GM19240 (cell line): Measurements from ENCODE around the gene CXCR5.

Source experiments
- DNase-seq: peaks from one replicate; pipeline ENCODE4 v3.0.0; 2011; ENCODE audit warnings: low spot score; ENCODE audit not compliant: insufficient read length

The CXCR5 gene

DNA sequence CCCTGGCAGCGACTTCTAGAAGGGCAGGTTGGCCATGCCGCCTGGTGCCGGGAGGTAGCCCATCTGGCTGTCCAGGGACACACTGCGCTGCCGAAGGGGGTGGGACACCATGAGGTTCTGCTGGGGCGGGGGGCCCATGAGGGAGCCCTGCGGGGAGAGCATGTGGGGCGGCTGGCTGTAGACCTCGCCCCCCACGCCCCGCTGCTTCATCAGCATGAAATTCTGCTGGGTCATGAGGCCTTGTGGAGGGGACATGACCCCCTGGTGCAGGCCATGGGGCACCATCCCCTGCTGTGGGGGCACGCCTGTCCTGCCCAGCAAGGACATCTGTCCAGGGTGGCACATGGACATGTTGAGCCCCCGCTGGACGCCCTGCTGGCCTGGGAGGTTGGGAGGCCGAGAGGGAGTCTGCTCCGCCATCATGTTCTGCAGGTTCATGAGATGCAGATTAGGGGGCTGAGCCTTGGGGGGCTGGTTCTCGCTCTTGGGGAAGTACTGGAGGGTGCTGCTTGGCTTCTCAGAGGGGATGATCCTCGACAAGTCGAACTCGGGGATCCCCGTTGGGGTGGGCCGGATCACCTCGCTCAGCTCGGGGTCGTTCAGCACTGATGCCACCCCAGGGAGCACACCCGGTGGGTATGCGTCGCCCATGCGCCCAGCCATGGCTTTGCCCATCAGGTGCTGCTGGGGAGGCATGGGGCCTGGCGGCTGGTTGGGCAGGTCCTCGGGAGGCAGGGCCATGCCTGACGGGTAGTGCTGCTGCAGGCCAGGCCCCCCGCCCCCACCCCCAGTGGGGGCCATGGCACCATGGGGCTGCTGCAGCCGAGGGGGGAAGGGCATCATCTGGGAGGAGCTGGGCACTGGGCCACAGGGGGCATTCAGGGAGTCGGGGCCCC lies 15.0 kb downstream of the CXCR5 start:
- DNase-seq: no peak

DNA sequence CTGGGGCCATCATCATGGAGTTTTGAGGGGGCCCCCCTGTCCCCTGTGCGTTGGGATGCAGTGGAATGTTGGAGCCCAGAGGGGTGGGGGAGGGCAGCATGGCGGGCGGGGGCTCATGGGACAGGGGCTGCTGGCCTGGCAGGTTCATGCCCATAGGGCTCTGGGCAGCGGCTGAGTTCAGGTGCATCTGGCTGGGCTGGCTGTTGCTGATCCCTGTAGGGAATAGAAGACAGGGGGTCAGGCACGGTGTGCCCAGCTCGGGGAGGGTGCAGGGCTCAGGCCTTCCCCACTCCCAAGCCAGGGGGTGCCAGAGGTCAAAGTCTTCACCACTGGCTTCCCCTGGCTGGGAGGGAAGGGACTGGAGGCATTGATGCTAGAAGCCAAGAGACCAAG lies 15.6 kb downstream of the CXCR5 start:
- DNase-seq: no peak

DNA sequence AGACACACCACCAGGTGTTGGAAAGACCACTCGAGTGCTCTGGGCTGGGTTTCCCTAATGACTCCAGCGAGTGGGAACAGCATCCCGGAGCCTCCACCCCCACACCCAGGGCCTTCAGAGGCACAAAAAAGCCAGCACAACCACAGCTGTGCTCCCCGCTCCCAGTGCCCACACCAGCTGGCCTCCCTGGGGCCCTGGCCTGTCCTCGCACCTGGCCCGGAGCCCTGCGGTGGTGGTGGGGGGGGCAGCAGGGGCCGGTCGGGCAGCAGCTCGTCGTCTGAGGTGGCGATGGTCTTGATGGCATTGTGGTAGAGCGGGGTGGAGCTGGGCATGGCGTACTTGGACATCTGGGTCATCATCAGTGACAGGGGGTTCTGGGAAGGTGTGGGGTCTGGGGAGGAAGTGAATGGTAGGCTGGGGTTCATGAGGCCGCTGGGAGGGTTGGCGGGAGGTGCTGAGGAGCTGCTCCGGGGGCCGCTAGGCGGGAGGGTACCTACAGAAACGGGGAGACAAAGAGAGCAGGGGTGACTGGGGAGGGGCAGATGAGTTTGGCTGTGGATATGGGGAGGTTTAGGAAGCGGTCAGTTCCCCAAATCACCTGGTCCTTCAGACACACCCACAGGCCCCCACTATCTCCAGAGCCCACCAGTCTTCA lies 16.1 kb downstream of the CXCR5 start:
- no peak for DNase-seq

DNA sequence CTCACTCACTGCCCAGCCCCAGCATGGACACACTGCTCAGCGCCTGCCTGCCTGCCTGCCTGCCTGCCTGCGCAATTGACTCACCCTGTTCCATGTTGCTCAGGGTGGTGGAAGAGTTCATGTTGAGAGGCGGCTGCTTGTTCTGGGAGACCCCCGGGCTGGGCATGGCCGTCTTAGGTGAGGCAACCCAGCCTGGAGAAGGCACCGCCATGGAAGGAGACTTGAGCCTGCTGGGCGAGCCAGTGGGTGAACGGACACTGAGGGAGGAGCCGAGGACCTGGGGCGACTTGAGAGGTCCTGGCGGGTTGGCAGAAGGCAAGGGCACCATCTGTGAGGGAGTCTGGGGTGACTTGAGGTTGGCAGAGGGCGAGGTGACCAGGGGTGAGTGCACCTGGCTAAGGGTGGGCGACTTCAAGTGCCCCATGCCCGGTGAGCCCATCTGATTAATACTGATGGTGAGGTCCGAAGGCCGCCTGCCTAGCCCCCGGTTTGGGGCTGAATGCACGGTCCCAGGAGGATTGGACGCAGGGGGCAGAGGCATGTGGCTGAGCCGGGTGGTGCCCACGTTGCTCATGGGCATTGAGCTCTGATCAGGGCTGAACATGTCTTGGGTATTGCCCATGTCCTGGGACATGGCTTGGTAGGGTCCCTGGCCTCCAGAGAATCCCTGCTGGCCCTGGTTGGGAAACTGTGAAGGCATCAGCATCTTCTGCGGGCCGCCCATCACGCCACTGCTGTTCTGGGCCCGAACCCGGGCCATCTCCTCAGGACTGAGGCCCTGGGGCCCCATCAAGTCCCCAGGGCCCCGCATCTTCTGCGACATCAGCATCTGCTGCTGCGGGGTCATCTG lies 17.1 kb downstream of the CXCR5 start:
- DNase-seq: no peak

DNA sequence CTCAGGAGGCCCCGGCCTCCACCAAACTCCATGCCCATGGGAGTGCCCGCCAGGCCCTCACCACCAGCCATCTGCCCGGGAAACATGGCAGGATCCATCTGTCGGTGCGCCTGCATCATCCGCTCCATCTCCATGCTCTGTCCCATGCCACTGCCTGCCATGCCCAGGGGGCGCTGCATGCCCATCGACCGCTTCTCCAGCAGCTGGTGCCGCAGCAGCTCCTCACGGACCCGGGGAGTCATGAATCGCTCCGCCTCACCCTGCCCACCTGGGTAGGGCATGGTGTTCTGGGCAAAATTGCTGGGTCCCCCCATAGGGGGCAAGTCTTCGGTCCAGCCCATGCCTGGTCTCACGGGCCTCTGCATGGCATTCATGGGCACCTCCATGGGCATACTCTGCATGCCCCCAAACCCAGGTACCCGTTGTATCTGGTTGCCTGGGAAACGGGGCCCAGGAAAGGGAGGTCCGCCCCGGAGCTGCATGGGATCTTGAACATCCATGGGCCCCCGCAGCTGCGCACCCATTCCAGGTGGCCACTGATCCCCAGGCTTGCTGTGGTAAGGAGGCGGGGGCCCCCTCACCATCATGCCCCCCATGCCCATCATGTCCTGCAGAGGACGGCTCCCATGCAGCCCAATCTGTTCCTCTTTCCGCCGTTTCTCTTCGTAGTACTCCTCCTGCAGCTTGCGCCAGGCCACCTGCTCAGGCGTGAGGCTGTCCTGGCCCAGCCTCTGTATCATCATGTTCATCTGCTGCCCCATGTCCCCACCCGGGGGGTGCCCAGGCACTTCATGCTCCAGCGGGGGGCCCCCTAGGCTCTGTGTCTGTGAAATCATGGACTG lies 18.0 kb downstream of the CXCR5 start:
- no peak for DNase-seq

DNA sequence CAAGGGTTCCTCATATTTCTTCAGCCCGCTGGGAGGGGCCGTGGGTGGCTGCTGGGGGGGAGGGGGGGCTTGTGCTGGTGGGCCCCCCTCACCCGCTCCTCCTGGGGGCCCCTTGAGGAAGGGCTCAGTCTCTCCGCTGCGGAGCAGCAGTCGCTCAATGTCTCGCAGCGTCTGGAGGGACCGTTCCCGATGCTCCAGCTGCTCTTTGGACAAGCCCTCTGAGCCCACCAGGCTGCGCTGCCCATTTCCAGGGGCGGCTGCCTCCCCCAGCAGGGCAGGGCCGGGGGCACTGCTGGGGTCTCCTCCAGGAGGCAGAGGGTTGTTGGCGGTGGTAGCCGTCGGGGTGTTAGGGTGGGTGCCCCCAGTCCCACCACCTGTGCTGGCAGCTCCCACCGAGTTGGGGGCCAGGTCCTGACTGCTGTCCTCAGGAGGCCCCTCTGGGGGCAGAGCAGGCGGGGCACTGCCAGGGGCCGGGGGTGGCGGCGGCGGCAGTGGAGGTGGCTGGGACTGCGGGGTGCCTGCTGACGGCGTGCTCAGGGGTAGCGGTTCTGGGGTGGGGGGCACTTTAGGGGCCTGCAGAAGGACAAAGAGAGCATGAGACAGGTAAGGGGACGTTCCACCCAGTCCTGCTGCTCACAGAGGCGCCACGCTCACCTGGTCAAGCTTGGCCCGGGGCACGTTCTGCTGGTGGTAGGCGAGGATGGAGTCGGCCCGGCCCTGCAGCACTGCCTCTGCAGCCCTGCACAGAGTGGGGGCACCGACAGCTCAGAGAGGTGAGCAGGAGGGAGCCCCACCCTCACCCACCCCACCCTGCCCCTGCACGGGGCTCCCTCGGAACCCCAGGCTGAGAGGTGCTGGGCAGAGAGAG lies 18.9 kb downstream of the CXCR5 start:
- no peak for DNase-seq

DNA sequence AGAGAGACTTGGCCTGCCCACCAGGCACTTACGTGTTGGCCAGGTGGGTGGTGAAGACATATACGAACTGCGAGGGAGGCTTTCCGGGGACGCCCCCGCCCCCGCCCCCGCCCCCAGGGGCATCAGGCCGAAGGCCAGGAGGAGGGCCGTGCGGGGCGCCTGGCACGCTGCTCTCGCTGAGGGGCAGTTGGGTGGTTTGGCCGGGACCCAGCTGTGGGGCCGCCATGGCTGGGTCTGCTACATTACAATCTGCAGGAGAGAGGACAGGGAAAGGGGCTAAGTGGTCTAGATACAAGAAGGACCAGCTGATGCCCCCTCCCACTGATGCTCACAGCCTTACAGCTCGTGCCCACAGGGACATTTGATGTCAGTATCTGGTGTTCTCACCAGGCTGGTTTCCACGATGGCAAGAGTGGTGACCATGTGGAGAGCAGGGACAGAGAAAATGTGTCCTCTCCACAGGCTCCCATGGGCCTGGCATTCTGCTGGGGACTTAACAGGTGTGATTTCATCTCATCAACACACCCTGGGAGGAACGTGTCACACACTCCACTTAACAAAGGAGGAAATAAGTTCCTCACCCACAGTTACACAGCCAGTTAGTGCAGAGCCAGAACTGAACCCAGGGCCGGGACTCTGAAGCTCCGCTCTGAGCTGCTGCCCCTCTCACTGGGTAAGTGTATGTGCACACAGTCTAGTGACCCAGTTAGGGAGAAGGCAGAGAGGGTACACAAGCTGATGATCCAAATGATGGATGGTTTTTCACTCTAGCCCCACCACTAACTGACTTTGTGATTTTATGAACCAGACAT lies 19.7 kb downstream of the CXCR5 start:
- DNase-seq: no peak

DNA sequence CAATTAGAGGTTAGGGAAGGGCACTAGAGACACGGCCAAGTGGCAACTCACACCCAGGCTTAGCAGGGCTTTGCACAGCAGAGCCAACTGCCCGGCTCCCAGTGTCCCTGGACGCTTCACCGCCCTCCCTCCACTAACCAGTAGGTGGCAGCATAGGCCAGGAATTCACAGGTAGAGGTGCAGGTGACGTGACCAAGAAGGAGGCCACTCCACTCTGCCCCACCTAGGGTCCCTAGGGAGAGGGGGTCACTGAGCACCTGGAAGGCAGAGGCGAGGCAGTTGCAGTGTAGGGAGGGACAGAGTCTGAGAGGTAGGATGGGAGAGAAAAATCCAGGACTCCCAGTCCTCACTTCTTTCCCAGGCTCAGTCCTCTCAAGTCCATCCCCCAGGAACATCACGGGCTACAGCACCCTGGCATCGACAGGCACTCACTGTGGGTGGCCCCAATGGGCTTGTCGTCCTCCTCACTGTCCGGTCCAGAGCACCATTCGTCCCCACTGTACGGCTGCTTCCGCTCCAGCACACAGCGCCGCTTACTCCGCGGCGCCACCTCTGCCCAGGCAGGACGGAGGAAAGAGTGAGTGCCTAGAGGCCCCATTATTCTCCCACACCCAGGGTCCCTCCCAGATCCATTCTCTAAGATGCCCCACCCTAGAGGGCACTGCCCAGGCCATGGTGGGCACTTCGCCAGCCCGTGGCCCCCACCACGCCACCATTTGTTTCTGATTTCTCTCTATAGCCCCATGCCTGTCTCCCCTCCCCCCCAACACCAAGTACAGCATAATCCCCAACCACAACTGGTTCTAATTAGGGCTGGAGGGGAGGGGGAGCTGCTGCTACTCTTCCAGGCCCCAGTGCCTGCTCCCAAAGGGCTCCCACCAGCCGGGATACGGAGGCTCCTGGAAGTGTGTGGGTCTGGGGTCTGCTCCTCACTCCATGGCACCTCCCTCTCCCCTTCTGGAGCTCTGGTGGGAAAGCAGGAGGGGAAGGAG lies 23.7 kb downstream of the CXCR5 start:
- peak; percentile 98 for DNase-seq

DNA sequence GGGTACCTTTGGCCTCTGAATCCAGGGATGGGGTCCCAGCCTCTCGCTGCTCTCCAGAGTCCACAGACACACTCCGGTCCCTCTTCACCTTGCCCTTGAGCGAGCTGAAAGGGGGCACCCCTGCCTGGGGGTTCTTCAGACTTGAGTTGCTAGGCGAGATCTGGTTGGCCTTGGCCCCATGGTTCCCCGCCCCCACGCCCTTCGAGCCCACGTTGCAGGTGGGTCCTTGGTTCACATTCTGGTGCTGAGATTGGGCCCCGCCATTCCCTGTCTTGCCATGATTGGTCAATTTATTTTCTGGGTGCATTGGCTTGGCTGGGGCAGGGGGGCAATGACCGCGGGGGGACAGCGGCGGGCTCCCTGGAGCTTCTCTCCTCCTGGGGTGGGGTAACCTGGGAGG lies 24.6 kb downstream of the CXCR5 start:
- DNase-seq: no peak

DNA sequence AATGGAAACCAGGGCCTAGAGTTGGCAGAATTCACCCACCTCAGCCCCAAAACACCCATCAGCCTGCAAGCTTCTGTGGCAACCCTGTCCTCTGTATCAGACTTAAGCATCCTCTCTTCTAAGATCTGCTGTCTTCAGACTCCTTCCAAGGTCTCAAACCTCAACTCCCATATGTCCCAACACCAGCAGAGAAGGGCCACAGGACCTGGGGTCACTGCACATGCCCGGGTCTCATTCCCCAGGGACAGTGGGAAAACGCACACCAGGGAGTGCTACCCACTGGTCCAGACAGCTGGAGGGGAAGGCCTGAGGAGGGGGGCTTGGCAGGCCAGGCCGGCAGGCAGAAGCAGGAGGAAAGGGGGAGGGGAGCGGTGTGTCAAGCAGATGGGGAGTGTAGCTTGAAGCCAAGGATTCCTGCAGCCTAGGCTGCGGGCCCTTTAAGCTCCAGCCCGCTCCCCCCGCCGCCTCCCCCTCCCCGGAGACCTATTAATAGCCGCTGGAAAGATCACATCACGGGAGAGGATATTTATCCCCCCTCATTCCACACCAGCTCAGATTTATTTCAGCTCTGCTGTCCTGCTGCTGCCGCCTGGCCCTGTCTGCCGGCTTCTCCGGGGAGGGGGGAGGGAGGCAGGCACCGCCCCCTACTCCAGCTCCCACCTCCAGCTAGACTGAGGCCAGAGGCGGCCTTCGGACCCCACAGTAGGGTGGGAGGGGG lies 25.4 kb downstream of the CXCR5 start:
- no peak for DNase-seq

DNA sequence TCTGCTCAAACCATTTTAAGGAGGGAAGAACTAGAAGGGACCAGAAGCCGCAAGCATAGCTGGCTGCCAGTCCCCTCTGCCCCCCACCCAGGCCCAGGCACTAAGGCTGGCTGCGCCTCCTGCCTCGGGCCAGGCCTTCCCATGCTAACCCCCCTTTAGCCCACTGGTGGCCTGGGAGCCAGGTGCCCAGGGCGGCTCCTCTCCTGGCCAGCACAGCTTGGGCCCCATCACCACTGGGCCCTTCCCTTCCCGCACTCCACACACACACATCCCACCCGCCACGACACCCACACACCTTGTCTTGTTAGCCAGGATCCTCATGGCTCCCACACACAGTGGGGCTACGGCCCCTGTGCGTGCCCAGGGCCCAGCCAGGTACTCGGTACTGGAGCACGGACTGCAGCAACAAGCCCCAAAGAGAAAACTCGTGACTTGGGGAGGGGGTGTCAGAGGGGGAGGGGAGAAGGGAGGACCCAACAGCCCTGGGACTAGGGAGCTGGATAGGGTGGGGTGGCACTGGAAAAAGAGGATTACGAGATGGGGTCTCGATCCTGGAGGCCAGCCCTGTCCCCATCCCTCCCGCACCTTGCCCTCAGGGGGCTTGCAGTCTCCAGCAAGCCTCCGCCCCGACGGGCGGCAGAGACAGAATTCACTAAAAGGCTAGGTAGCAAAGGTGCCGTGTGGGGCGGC lies 26.1 kb downstream of the CXCR5 start:
- no peak for DNase-seq

DNA sequence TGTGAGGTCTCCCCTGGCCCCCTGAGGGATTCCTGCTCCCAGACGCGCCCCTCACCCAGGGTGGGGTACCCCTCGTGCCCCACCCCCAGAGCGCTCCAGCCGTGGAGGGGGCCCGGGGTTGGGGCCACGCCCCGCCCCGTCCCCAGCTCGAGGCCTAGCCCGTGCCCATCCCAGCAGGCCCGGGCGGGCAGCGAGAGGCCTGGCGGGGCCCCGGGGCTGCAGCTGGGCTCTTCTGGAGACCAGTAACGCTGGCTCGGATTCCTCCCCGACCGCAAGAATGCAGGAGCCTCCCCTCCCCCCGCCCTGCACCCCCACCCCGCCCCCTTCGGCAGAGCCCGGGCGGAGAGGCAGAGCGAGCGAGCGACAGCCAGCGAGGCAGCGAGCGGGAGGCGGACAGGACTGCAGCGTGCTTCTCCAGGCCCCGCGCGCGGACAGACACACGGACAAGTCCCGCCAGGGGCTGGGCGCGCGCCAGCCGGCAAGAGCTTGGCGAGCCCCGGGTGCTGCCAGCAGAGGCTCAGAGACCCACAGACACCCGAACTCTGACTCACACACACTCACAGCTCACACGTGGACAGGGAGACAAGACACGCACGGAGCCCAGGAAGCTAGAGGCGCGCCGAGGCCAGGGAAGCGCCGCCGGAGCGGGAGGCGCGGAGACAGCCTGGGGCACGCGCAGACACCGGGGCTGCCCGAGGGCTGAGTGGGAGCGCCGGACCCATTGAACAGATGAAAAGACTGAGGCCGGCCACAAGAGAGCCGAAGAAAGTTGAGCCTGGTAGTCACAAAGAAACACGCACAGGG lies 26.8 kb downstream of the CXCR5 start:
- no peak for DNase-seq

DNA sequence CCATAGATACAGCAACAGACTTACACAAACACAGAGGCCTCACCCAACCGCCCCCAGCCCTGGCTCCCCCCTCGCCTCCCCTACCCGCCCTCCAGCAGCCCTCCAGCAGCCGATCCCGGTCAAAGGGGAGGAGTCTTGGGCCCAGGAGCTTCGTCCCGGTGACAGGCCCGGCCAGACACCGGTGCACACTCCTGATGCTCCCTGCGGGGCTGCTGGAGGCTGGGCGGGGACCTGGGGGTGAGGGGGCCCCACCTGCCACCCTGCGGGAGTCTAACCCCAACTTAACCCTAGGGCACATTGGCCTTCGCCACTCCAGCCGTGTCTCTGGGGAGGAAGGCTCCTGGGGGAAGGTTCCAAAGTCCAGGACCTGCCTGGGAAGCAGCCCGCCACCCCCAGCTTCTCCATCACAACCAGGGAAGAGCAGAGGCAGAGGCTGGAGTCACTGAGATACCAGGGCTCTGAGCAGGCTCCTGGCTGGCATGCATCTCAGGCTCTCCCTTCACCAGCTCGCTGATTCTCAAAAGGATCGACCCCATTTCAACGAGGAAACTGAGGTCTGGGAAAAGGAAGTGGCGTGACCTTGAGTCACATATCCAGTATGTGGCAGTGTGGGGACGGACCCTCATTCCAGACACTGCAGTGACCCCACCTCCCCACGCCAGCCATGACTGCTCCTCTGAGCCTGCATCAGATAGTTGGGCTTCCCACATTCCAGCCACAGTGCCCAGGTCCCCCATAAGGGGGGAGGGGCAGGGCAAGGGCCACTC lies 27.6 kb downstream of the CXCR5 start:
- DNase-seq: no peak

DNA sequence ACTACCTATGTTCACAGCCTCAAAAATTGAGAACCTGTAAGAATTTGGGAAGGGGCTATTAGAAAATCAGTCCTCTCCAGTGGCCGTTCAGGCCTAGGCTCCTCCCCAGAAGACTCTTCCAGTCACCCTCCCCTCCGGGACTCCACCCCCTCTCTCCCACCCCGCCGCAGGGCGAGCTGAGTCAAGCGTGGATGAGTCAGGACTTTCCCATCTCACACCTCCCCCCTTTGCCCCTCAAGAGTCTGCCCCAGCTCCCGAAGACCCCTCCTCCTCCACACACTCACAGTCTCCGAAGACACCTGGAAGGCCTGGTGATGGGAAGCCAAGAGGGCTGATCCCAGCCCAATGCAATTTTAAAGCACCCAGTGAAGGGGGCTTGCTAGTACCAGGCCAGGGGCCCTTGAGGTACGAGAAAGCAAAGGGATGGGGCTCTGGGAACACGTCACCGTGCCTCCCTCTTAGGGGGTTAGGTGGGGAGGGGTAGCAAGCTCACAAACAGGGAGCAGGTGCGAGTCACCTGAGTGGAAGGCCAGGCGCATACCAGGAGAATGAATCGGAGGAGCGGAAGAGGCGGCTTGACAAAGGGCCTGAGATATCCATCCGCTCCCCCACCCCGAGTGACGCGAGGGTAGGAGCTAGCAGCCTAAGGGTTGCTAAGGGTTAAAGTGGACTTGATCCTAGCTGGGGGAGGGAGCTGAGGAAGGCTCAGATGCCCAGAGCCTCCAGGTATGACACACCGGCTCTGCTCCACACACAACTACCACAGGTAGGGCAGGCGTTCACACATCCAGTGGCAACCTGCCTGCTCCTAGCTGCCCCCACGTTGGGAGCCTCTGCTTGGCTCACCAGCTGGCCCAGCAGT lies 28.4 kb downstream of the CXCR5 start:
- DNase-seq: no peak
